Measurements from ENCODE around the gene DOK5. TPM values are rescaled to one million over a fixed set of nuclear protein-coding genes. Genes with fewer than 3 reads are reported as not detected.

Gene DOK5
- polyA plus RNA-seq, 1 of the 3 experiments (the other 2 are of a cell fraction): 12.4 TPM

GRCh38 chr20:54497931-54498718 is 22.7 kb downstream of the DOK5 start:
- DNase-seq: no peak
- Histone ChIP-seq H3K36me3 (replicated peaks in 1 of 2; ENCODE audit: control insufficient read depth in 1 of 2, insufficient read depth in 2 of 2, low read length in 1 of 2) (no peaks in the 10 kb centered on the region), H3K4me1 (ENCODE audit: control insufficient read depth in 1 of 2, insufficient read depth in 2 of 2, low read depth in 1 of 2, low read length in 1 of 2) (peaks cover 0 to 14% of the 10 kb centered on the region in 2 experiments; a peak in 1 of 4 replicates), H3K4me2 (no peak overlapping the region), H3F3A (replicated peaks; ENCODE audit: insufficient read depth) (peaks cover 12% of the 10 kb centered on the region), H3K4me3 (ENCODE audit: low read depth in 2 of 2, low read length in 1 of 2) (no peak overlapping the region), H3K79me2 (ENCODE audit: insufficient read depth) (peaks cover 42% of the 10 kb centered on the region), H3K27ac (ENCODE audit: low read depth in 2 of 2, low read length in 1 of 2) (no peak overlapping the region), H3K9ac (no peak overlapping the region), H3K9me2 (no peaks in the 10 kb centered on the region), H3K27me3 (ENCODE audit: insufficient read depth) (no peaks in the 10 kb centered on the region), H2AFZ (ENCODE audit: low read depth) (no peak overlapping the region), H4K20me1 (ENCODE audit: insufficient read depth) (peaks cover 4% of the 10 kb centered on the region; the same call in 1 of the 2 replicates), H3K9me3 (no peaks in the 10 kb centered on the region)
- TF ChIP-seq MEF2A (IDR thresholded peaks at IDR 0.05; ENCODE audit: borderline replicate concordance, low read depth) (no peak), USF1 (IDR thresholded peaks at IDR 0.05; ENCODE audit: borderline replicate concordance, low read depth) (no peak), FOSL2 (IDR thresholded peaks at IDR 0.05; ENCODE audit: borderline replicate concordance, low read depth) (no peak), SMC3 (IDR thresholded peaks at IDR 0.05; ENCODE audit: low read depth, low read length) (no peak), GABPA (IDR thresholded peaks at IDR 0.05; ENCODE audit: low read depth) (no peak), TEAD4 (IDR thresholded peaks at IDR 0.05; ENCODE audit: borderline replicate concordance, insufficient read depth) (no peak), EP300 (IDR thresholded peaks at IDR 0.05; ENCODE audit: borderline replicate concordance in 1 of 2, low read depth in 1 of 2, low read length in 1 of 2) (no peak), FOXM1 (IDR thresholded peaks at IDR 0.05; ENCODE audit: low read depth) (no peak)
- WGBS (ENCODE audit: low lambda C conversion rate): 9% methylated on average over 4 of the region's 4 CpGs
- ChIA-PET CTCF (interaction anchor here (1.2 kb wide), 1 partner anchor 11 kb away, joined by 3 read pairs; no protein-coding TSS in a partner anchor), POLR2A (no interaction called here)

- POLR2A ChIA-PET: no interaction called here
- 14% methylated on average over 1 of the region's 1 CpG for WGBS (ENCODE audit: low lambda C conversion rate)
- no peak overlapping the region for H3K4me2 ChIP-seq
Observed at GRCh38 chr20:54499111-54499510, 23.7 kb downstream of the DOK5 start.

More at GRCh38 chr20:54499111-54499510, 23.7 kb downstream of the DOK5 start:
- Histone ChIP-seq H4K20me1 (ENCODE audit: insufficient read depth) (peaks cover 4% of the 10 kb centered on the region; the same call in 1 of the 2 replicates), H3F3A (replicated peaks; ENCODE audit: insufficient read depth) (peaks cover 12% of the 10 kb centered on the region), H2AFZ (ENCODE audit: low read depth) (no peak overlapping the region), H3K36me3 (replicated peaks in 1 of 2; ENCODE audit: control insufficient read depth in 1 of 2, insufficient read depth in 2 of 2, low read length in 1 of 2) (no peaks in the 10 kb centered on the region), H3K79me2 (ENCODE audit: insufficient read depth) (peaks cover 45% of the 10 kb centered on the region), H3K9ac (no peak overlapping the region), H3K9me2 (no peaks in the 10 kb centered on the region), H3K27ac (ENCODE audit: low read depth in 2 of 2, low read length in 1 of 2) (no peak overlapping the region), H3K4me1 (ENCODE audit: control insufficient read depth in 1 of 2, insufficient read depth in 2 of 2, low read depth in 1 of 2, low read length in 1 of 2) (peaks cover 0 to 14% of the 10 kb centered on the region in 2 experiments; a peak in 1 of 4 replicates), H3K27me3 (ENCODE audit: insufficient read depth) (no peaks in the 10 kb centered on the region), H3K4me3 (ENCODE audit: low read depth in 2 of 2, low read length in 1 of 2) (no peak overlapping the region), H3K9me3 (no peaks in the 10 kb centered on the region)
- DNase-seq: no peak
- CTCF ChIA-PET: interaction anchor here (1.2 kb wide), 1 partner anchor 10 kb away, joined by 3 read pairs; no protein-coding TSS in a partner anchor
- TF ChIP-seq RXRA (IDR thresholded peaks at IDR 0.05; ENCODE audit: borderline replicate concordance, low read depth) (no peak), TAF1 (IDR thresholded peaks at IDR 0.05; ENCODE audit: borderline replicate concordance, low read depth, low read length) (no peak), PBX3 (IDR thresholded peaks at IDR 0.05) (no peak)
